ENCODE measurements around the gene PTPN1.
"Not testable (repeated sequence)": the region's sequence is repeated elsewhere in the genome, so short reads cannot be mapped to it uniquely, and the experiment has no call there.

PTPN1 gene

GRCh38 chr20:50610212-50610718 is 100.1 kb downstream of the PTPN1 start:
- DNase-seq (ENCODE audit: low spot score), result no peak

GRCh38 chr20:50611128-50611810 is 101.1 kb downstream of the PTPN1 start:
- DNase-seq (ENCODE audit: low spot score), result no peak

- no peak for DNase-seq (ENCODE audit: low spot score)
These were observed 103.4 kb downstream of the PTPN1 start for GRCh38 chr20:50613438-50614169.

GRCh38 chr20:50615407-50615806 is 105.2 kb downstream of the PTPN1 start:
- DNase-seq (ENCODE audit: low spot score), result no peak

- no peak for DNase-seq (ENCODE audit: low spot score)
These were observed 106.8 kb downstream of the PTPN1 start for GRCh38 chr20:50617022-50617421.

GRCh38 chr20:50618537-50618936 is 108.4 kb downstream of the PTPN1 start:
- DNase-seq (ENCODE audit: low spot score), result no peak

GRCh38 chr20:50620459-50620858 is 110.3 kb downstream of the PTPN1 start:
- not testable (repeated sequence) for DNase-seq (ENCODE audit: low spot score)

- DNase-seq (ENCODE audit: low spot score), result no peak
These were observed 111.0 kb downstream of the PTPN1 start for GRCh38 chr20:50621068-50621665.

- no peak for DNase-seq (ENCODE audit: low spot score)
These were observed 114.3 kb downstream of the PTPN1 start for GRCh38 chr20:50624351-50625016.

GRCh38 chr20:50625986-50626677 is 115.9 kb downstream of the PTPN1 start:
- DNase-seq (ENCODE audit: low spot score), result peak; percentile 87

- no peak for DNase-seq (ENCODE audit: low spot score)
These were observed 117.6 kb downstream of the PTPN1 start for GRCh38 chr20:50627747-50628146.

GRCh38 chr20:50628332-50628731 is 118.1 kb downstream of the PTPN1 start:
- no peak for DNase-seq (ENCODE audit: low spot score)

- no peak for DNase-seq (ENCODE audit: low spot score)
These were observed 118.9 kb downstream of the PTPN1 start for GRCh38 chr20:50628853-50629669.

- no peak for DNase-seq (ENCODE audit: low spot score)
These were observed 119.5 kb downstream of the PTPN1 start for GRCh38 chr20:50629670-50630045.

GRCh38 chr20:50630578-50631263 is 120.5 kb downstream of the PTPN1 start:
- no peak for DNase-seq (ENCODE audit: low spot score)

- DNase-seq (ENCODE audit: low spot score), result no peak
These were observed 122.1 kb downstream of the PTPN1 start for GRCh38 chr20:50632236-50632635.

GRCh38 chr20:50632701-50633100 is 122.5 kb downstream of the PTPN1 start:
- DNase-seq (ENCODE audit: low spot score), result no peak

GRCh38 chr20:50633361-50633760 is 123.2 kb downstream of the PTPN1 start:
- no peak for DNase-seq (ENCODE audit: low spot score)

- DNase-seq (ENCODE audit: low spot score), result no peak
These were observed 124.0 kb downstream of the PTPN1 start for GRCh38 chr20:50634191-50634590.
